T47D (cell line): ENCODE results near the gene CDKAL1.

Source experiments
- DNase-seq, 2 experiments: peaks; one replicate each; pipeline versions ENCODE4 v3.0.0 to v3.0.0-alpha.2; 2011 to 2012; ENCODE audit warnings: low read depth in 1 of 2, low spot score in 1 of 2
- JUND ChIP-seq: IDR thresholded peaks from 2 replicates; pipeline ENCODE4 v1.6.1; 2012; ENCODE audit warnings: low read depth
- in situ Hi-C: cut with HindIII; loops from 2 replicates; pipeline ENCODE4 v1.10.0; 2016; ENCODE audit warnings: low sequenced_read_pairs, low pct_unique_long_range_greater_than_20kb

CDKAL1 gene

GRCh38 chr6:21219856-21220255, 685.6 kb downstream of the CDKAL1 start:
- in situ Hi-C loops: no loop called here
- no peak for DNase-seq
- no peak for TF ChIP-seq JUND

DNA sequence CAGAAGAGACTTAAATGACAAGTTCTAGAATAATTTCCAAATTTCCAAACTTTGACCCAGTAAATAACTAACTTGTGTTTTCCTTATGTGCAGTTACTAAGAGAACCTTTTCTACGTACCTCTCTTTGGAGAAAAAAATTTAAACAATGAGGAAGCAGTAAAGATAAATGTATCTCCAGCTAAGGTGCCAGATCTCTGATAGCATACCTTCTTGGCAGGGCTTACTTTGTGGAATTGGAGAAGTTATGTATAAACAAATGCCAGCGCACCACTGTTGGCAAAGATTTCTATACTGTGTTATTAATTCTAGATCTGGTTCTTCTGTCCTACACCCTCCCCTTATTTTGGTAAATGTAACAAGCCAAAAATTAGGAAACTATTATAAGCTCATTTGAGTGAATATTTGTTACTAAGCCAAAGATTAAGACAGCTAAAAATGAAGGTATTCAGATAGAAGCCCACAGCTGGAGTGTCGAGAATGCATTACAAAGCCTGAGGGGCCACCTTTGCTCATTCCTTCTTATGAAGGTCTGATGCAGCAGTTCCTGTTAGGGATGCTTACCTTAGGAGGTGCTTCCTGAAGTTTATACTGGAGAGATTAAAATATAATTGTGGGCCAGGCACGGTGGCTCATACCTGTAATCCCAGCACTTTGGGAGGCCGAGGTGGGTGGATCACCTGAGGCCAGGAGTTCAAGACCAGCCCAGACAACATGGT, 686.2 kb downstream of the CDKAL1 start:
- TF ChIP-seq JUND: no peak
- peak in 1 of 2 experiments; percentile 33 for DNase-seq
- in situ Hi-C loops: no loop called here

DNA sequence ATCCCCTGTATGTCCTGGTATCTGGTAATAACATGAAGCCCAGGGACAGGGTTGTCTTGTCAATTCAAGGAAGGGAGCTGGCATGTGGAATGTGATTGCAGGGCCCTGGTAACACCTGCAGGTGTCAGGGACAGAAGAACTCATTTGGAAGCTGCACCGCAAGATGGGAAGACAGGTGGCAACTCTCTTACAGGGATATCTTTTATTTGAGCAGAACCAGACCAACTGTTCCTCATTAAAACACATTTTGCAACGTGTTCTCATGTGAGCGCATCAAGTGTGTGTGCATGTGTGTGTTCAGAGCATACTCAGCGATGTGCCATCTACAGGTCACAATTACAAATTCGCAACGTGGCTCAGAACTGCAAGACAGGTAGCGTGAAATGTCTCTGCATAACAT, 688.4 kb downstream of the CDKAL1 start:
- in situ Hi-C loops: no loop called here

GRCh38 chr6:21225912-21226311, 691.7 kb downstream of the CDKAL1 start:
- TF ChIP-seq JUND: no peak
- in situ Hi-C loops: no loop called here
- DNase-seq: no peak

More for the DNA sequence above, 688.4 kb downstream of the CDKAL1 start:
- DNase-seq: no peak
- TF ChIP-seq JUND: no peak

DNA sequence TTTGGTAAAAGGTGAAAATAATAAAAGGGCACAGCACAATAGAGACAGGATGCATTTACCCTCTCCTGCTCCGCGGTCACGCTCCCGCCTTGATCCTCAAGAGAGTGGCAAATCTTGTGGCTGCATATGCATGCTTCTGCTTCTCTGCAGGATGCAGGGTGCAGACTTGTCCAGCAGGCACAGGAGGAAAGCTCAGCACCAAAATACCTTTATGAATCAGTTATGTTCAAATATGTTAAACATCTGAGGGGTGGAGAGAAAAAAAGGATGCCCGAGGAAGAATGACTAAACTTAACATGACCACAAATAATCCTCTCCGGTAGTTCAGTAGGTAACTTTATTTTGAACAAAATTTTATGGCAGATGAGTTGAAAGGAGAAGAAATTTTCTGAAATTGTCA, 693.2 kb downstream of the CDKAL1 start:
- TF ChIP-seq JUND: no peak
- DNase-seq: no peak
- in situ Hi-C loops: no loop called here

- in situ Hi-C loops: no loop called here
Observed at GRCh38 chr6:21228411-21228810, 694.2 kb downstream of the CDKAL1 start.

GRCh38 chr6:21228876-21229460, 694.7 kb downstream of the CDKAL1 start:
- no peak for TF ChIP-seq JUND
- no peak for DNase-seq
- in situ Hi-C loops: no loop called here

More at GRCh38 chr6:21228411-21228810, 694.2 kb downstream of the CDKAL1 start:
- TF ChIP-seq JUND: no peak
- DNase-seq: no peak

- TF ChIP-seq JUND: no peak
- DNase-seq: no peak
- in situ Hi-C loops: no loop called here
Observed at GRCh38 chr6:21230536-21230935, 696.3 kb downstream of the CDKAL1 start.

GRCh38 chr6:21235162-21235561, 700.9 kb downstream of the CDKAL1 start:
- no peak for TF ChIP-seq JUND
- DNase-seq: no peak
- in situ Hi-C loops: no loop called here

DNA sequence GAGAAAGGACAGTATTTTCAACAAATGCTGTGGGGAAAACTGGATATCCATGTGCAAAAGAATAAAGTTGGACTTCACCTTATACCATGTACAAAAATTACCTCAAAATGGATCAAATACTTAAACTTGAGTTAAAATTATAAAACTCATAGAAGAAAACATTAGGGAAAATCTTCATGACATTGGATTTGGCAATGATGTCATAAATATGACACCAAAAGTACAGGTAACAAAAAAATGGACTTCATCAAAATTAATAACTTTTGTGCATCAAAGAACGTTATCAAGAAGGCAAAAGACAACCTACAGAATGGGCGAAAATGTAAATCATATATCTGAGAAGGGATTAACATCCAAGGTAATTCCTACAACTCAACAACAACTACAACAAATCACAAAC, 704.0 kb downstream of the CDKAL1 start:
- in situ Hi-C loops: no loop called here
- no peak for TF ChIP-seq JUND
- no peak for DNase-seq

GRCh38 chr6:21240709-21241108, 706.5 kb downstream of the CDKAL1 start:
- in situ Hi-C loops: no loop called here
- no peak for TF ChIP-seq JUND
- DNase-seq: no peak

DNA sequence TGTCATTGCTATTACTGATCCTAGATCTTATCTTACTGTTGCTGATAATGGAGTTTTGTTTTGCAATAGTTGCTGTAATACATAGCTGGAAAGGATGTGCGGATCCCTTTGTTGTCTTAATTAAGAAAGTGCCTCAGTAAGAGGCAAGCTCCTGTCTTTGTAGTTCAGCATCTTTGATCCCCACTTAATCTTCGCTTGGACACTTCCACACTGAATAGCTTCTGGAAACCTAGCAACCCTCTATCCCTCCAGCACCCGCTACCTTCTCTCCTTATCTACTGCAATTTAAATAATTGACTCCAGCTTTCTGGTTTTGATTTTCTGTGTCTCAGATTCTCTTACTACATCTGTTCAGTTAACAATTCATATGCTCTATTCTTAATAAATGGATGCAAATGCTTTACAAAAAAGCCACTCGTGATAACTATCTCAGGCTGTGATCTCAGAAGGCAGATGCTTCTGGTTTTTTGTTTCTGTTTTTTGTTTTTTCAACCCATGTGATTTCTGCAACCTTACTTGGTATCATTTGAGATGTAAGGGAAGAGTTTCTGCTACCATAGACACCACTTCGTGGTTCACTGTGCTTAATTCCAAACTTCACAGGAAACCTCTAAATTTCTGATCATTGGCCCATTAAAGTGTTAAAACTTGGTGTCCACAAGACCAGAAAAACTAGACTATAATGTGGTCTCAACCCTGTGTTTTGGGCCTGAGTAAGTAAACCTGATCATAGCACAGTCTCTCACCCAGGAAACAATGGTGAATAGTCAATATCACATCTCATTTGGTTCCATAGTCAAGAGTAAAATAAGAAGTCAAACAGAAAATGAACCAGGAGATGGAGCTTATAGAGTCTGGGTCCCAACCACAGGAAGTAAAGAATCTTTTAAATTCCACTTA, 707.2 kb downstream of the CDKAL1 start:
- DNase-seq: no peak
- in situ Hi-C loops: no loop called here

More for the DNA sequence above, 707.2 kb downstream of the CDKAL1 start:
- no peak for TF ChIP-seq JUND
